HepG2 (cell line): ENCODE results near the gene AGMO. TPM values are rescaled to one million over a fixed set of nuclear protein-coding genes. Genes with fewer than 3 reads are reported as not detected.

ENCODE experiments used
- ATAC-seq: fragments of 200-7000 bp; cut with Tn5 transposase; 3 replicates; pipeline ENCODE4 v1.9.1; 2020; ENCODE audit warnings: mild to moderate bottlenecking, moderate library complexity
- BruUV-seq: library from RNA; stranded (reverse); fragments of 400-500 nt; replicated peaks from 2 replicates; lab custom pipeline; 2021; lab: Mats Ljungman, UMichigan
- CTCF ChIA-PET: fragments of 300-600 bp; formaldehyde crosslinking; extraction: SDS; loops from one replicate; lab custom pipeline; 2021; ENCODE audit warnings: low total read pairs, inconsistent platforms, low intra/inter-chr PET ratio; lab: Yijun Ruan, JAX
- POLR2A ChIA-PET: fragments of 350-600 bp; sonication (Branson Sonifier 250); formaldehyde crosslinking; loops from one replicate; lab custom pipeline; 2020; ENCODE audit warnings: antibody characterized with exemption, inconsistent platforms; lab: Yijun Ruan, JAX
- DNase-seq: peaks from one replicate; pipeline ENCODE4 v3.0.0-alpha.2; 2015; ENCODE audit warnings: low spot score
- FAIRE-seq: peaks from 3 replicates; lab custom pipeline; 2011; peaks lifted over from hg19 to GRCh38; lab: Jason Lieb, UNC
- H2AFZ ChIP-seq: one replicate; pipeline ENCODE4 v1.6.1; 2011; ENCODE audit warnings: low read length, inconsistent platforms
- H3K27ac ChIP-seq: fragments of 300-600 bp; 3 replicates; pipeline ENCODE4 v1.8.0; 2011; ENCODE audit warnings: mixed run types, mild to moderate bottlenecking, mixed read lengths, low read length, inconsistent platforms; ENCODE audit not compliant: insufficient read depth; ENCODE audit errors: extremely low read length
- H3K27me3 ChIP-seq, 2 experiments: fragments of 200-600 bp in 1 of 2; 2 replicates in 1 of 2; 3 replicates in 1 of 2; pipeline versions ENCODE4 v1.6.0 to v1.8.0; 2011; ENCODE audit warnings: low read length in 2 of 2, mild to moderate bottlenecking in 2 of 2, moderate library complexity in 2 of 2, inconsistent platforms in 1 of 2; ENCODE audit not compliant: insufficient read depth in 2 of 2, control insufficient read depth in 1 of 2
- H3K36me3 ChIP-seq, 2 experiments: fragments of 200-600 bp in 1 of 2; replicated peaks in 1 of 2; 2 replicates in 1 of 2; 3 replicates in 1 of 2; pipeline versions ENCODE4 v1.5.1 to v1.8.0; 2011; ENCODE audit warnings: low read length in 2 of 2, inconsistent platforms in 1 of 2; ENCODE audit not compliant: insufficient read depth in 2 of 2, control insufficient read depth in 1 of 2
- H3K4me1 ChIP-seq: 2 replicates; pipeline ENCODE4 v1.5.1; 2012; ENCODE audit warnings: low read length, inconsistent platforms; ENCODE audit not compliant: insufficient read depth
- H3K4me2 ChIP-seq: 2 replicates; pipeline ENCODE4 v1.6.0; 2011; ENCODE audit warnings: low read depth, low read length, inconsistent platforms
- H3K4me3 ChIP-seq, 3 experiments: fragments of 200-600 bp in 1 of 3; sonication (generic), shearing (Covaris generic) in 1 of 3; replicated peaks in 1 of 3; 2 replicates each; pipeline ENCODE4 v1.5.1; 2011 to 2016; ENCODE audit warnings: low read length in 3 of 3, inconsistent platforms in 2 of 3, low read depth in 2 of 3, mild to moderate bottlenecking in 2 of 3, control low read depth in 1 of 3, mixed read lengths in 1 of 3; ENCODE audit not compliant: insufficient read depth in 1 of 3
- H3K79me2 ChIP-seq: one replicate; pipeline ENCODE4 v1.6.1; 2011; ENCODE audit warnings: low read length, inconsistent platforms; ENCODE audit not compliant: insufficient read depth
- H3K9ac ChIP-seq: 2 replicates; pipeline ENCODE4 v1.6.0; 2011; ENCODE audit warnings: mild to moderate bottlenecking, low read depth, low read length, inconsistent platforms; ENCODE audit not compliant: insufficient read depth
- H3K9me3 ChIP-seq: 2 replicates; pipeline ENCODE4 v1.5.1; 2012; ENCODE audit warnings: mild to moderate bottlenecking, low read length
- H4K20me1 ChIP-seq: 2 replicates; pipeline ENCODE4 v1.6.0; 2011; ENCODE audit warnings: inconsistent platforms, mild to moderate bottlenecking, low read length, moderate library complexity; ENCODE audit not compliant: insufficient read depth
- AKAP8 ChIP-seq: sonication (generic); formaldehyde crosslinking; IDR thresholded peaks from 2 replicates; pipeline ENCODE4 v1.5.1; 2020; ENCODE audit warnings: mild to moderate bottlenecking, missing genetic modification reagents
- CBFB ChIP-seq: sonication (generic); formaldehyde crosslinking; IDR thresholded peaks from 2 replicates; pipeline ENCODE4 v1.4.0; 2020; ENCODE audit warnings: missing genetic modification reagents
- ELF3 ChIP-seq: IDR thresholded peaks from 2 replicates; pipeline ENCODE4 v1.6.1; 2016; ENCODE audit warnings: missing genetic modification reagents, missing compliant biosample characterization
- FLYWCH1 ChIP-seq: sonication (generic); formaldehyde crosslinking; IDR thresholded peaks from 2 replicates; pipeline ENCODE4 v1.8.1; 2023; ENCODE audit warnings: mild to moderate bottlenecking, missing genetic modification reagents
- GFI1 ChIP-seq: sonication (generic); formaldehyde crosslinking; IDR thresholded peaks from 2 replicates; pipeline ENCODE4 v1.5.0; 2020; ENCODE audit warnings: missing genetic modification reagents, mild to moderate bottlenecking, borderline replicate concordance
- HMG20B ChIP-seq: conservative IDR thresholded peaks from 2 replicates; pipeline ENCODE4 v1.6.1; 2016; ENCODE audit warnings: missing genetic modification reagents, missing compliant biosample characterization
- MAF1 ChIP-seq: sonication (generic); formaldehyde crosslinking; IDR thresholded peaks from 2 replicates; pipeline ENCODE4 v1.5.0; 2020; ENCODE audit warnings: missing genetic modification reagents, borderline replicate concordance
- NFIC ChIP-seq: IDR thresholded peaks from 2 replicates; pipeline ENCODE4 v1.6.1; 2012; ENCODE audit warnings: mild to moderate bottlenecking, low read length, inconsistent platforms
- NFYB ChIP-seq: sonication (generic); formaldehyde crosslinking; IDR thresholded peaks from 2 replicates; pipeline ENCODE4 v1.4.0; 2020; ENCODE audit warnings: missing genetic modification reagents
- NRL ChIP-seq: sonication (generic); formaldehyde crosslinking; IDR thresholded peaks from 2 replicates; pipeline ENCODE4 v1.5.0; 2020; ENCODE audit warnings: missing genetic modification reagents, mild to moderate bottlenecking, moderate library complexity, borderline replicate concordance
- PHF5A ChIP-seq: IDR thresholded peaks from one replicate; pipeline ENCODE4 v1.6.1; 2018; ENCODE audit warnings: low read depth, missing genetic modification reagents; ENCODE audit not compliant: unreplicated experiment
- SNAPC2 ChIP-seq: sonication (generic); formaldehyde crosslinking; IDR thresholded peaks from 2 replicates; pipeline ENCODE4 v1.8.1; 2022; ENCODE audit warnings: mild to moderate bottlenecking, missing genetic modification reagents
- ZBTB1 ChIP-seq: sonication (generic); formaldehyde crosslinking; IDR thresholded peaks from 2 replicates; pipeline ENCODE4 v1.4.0; 2020; ENCODE audit warnings: missing genetic modification reagents, borderline replicate concordance
- ZFY ChIP-seq: sonication (generic); formaldehyde crosslinking; IDR thresholded peaks from 2 replicates; pipeline ENCODE4 v1.4.0; 2020; ENCODE audit warnings: missing genetic modification reagents
- ZNF451 ChIP-seq: sonication (generic); formaldehyde crosslinking; IDR thresholded peaks from 2 replicates; pipeline ENCODE4 v1.5.0; 2020; ENCODE audit warnings: mild to moderate bottlenecking, missing genetic modification reagents
- ZSCAN5A ChIP-seq: sonication (generic); formaldehyde crosslinking; IDR thresholded peaks from 2 replicates; pipeline ENCODE4 v1.8.0; 2022; ENCODE audit warnings: mild to moderate bottlenecking, missing genetic modification reagents, borderline replicate concordance
- WGBS: methylation state at CpG from one replicate; pipeline ENCODE4 v1.1.6; 2017; ENCODE audit warnings: low lambda C conversion rate; 5-methylcytosine and 5-hydroxymethylcytosine counted together
- in situ Hi-C: cut with HindIII; loops from 2 replicates; pipeline ENCODE4 v1.10.0; 2017; ENCODE audit warnings: low pct_unique_long_range_greater_than_20kb; ENCODE audit not compliant: extremely low pct_ligation_motif_present
- intact Hi-C: fragments of 100-400 bp; cut with micrococcal nuclease; formaldehyde crosslinking; loops from one replicate; pipeline ENCODE4 v1.10.0; 2022; ENCODE audit not compliant: unreplicated experiment
- polyA plus RNA-seq, 8 experiments: library from polyadenylated mRNA; depleted of rRNA in 3 of 8; stranded (reverse) in 7 of 8; unstranded in 1 of 8; fragments of >200 nt; fragmentation: Illumina TruSeq in 4 of 8; extraction: Trizol in 4 of 8; gene quantifications; 2 replicates each; pipeline versions ENCODE4 v1.2.1 to v1.2.3, GENCODE V29; 2011 to 2016; ENCODE audit warnings: low read depth in 4 of 8, missing spikeins in 1 of 8, mixed read lengths in 1 of 8; ENCODE audit not compliant: insufficient read depth in 1 of 8
- total RNA-seq, 5 experiments: library from RNA; depleted of rRNA; stranded (reverse); fragments of >200 nt; fragmentation: Illumina TruSeq; extraction: Trizol; gene quantifications; 2 replicates each; pipeline ENCODE4 v1.2.3, GENCODE V29; 2016; ENCODE audit warnings: low read depth in 1 of 5
- TF ChIP-seq, protein P1 (sequence below): sonication (generic); formaldehyde crosslinking; IDR thresholded peaks from 2 replicates; pipeline ENCODE4 v1.4.0; 2020; ENCODE audit warnings: missing genetic modification reagents
- TF ChIP-seq, protein P2 (sequence below): IDR thresholded peaks from 2 replicates; pipeline ENCODE4 v1.6.1; 2016; ENCODE audit warnings: missing compliant biosample characterization, missing genetic modification reagents, borderline replicate concordance

Gene AGMO
- total and polyA plus RNA-seq, 2 of the 13 experiments (the other 11 are each of a cell fraction or from before 2014, with no cell fraction given), result 0.22 to 0.50 TPM

GRCh38 chr7:15335390-15335789, 226.4 kb downstream of the AGMO start:
- Histone ChIP-seq H2AFZ (no peak overlapping the region), H3K4me3 (no peak overlapping the region), H3K9me3 (peaks cover 82% of the 10 kb centered on the region), H3K27ac (no peak overlapping the region), H4K20me1 (no peaks in the 10 kb centered on the region), H3K27me3 (no peaks in the 10 kb centered on the region), H3K4me2 (no peak overlapping the region), H3K36me3 (no peaks in the 10 kb centered on the region), H3K4me1 (no peaks in the 10 kb centered on the region), H3K9ac (no peak overlapping the region), H3K79me2 (no peaks in the 10 kb centered on the region)
- ChIA-PET CTCF (no interaction called here), POLR2A (no interaction called here)
- intact Hi-C loops, result no loop called here
- no peak for FAIRE-seq
- DNase-seq, result no peak
- TF ChIP-seq ZBTB1 (CRISPR knock-in tag) (no peak), ZFY (no peak), NRL (CRISPR knock-in tag) (no peak), MAF1 (CRISPR knock-in tag) (no peak), NFYB (no peak), FLYWCH1 (CRISPR knock-in tag) (no peak), AKAP8 (CRISPR knock-in tag) (no peak), ZNF451 (CRISPR knock-in tag) (no peak), GFI1 (no peak), ELF3 (CRISPR knock-in tag) (no peak), PHF5A (CRISPR knock-in tag) (no peak), ZSCAN5A (CRISPR knock-in tag) (no peak), NFIC (no peak), CBFB (CRISPR knock-in tag) (no peak), HMG20B (CRISPR knock-in tag) (no peak), SNAPC2 (CRISPR knock-in tag) (no peak)
- TF ChIP-seq, protein P1, sequence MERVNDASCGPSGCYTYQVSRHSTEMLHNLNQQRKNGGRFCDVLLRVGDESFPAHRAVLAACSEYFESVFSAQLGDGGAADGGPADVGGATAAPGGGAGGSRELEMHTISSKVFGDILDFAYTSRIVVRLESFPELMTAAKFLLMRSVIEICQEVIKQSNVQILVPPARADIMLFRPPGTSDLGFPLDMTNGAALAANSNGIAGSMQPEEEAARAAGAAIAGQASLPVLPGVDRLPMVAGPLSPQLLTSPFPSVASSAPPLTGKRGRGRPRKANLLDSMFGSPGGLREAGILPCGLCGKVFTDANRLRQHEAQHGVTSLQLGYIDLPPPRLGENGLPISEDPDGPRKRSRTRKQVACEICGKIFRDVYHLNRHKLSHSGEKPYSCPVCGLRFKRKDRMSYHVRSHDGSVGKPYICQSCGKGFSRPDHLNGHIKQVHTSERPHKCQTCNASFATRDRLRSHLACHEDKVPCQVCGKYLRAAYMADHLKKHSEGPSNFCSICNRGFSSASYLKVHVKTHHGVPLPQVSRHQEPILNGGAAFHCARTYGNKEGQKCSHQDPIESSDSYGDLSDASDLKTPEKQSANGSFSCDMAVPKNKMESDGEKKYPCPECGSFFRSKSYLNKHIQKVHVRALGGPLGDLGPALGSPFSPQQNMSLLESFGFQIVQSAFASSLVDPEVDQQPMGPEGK, result no peak
- TF ChIP-seq, protein P2, sequence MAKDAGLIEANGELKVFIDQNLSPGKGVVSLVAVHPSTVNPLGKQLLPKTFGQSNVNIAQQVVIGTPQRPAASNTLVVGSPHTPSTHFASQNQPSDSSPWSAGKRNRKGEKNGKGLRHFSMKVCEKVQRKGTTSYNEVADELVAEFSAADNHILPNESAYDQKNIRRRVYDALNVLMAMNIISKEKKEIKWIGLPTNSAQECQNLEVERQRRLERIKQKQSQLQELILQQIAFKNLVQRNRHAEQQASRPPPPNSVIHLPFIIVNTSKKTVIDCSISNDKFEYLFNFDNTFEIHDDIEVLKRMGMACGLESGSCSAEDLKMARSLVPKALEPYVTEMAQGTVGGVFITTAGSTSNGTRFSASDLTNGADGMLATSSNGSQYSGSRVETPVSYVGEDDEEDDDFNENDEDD (CRISPR knock-in tag), result no peak
- BruUV-seq, result no TSS peak
- WGBS, result 65% methylated on average over 6 of the region's 6 CpGs
- in situ Hi-C loops, result no loop called here
- no peak for ATAC-seq
